Daoy (cell line): ENCODE results near the gene RBM17. TPM values are rescaled to one million over a fixed set of nuclear protein-coding genes. Genes with fewer than 3 reads are reported as not detected.
A peak's percentile ranks its signal among the peaks of the same experiment; 100 is the strongest.
"Not testable (repeated sequence)": the region's sequence is repeated elsewhere in the genome, so short reads cannot be mapped to it uniquely, and the experiment has no call there.

Source experiments
- DNase-seq: peaks from one replicate; pipeline ENCODE4 v3.0.0-alpha.2; 2015; ENCODE audit warnings: low read depth
- total RNA-seq: library from RNA; depleted of rRNA; stranded (reverse); fragments of >200 nt; shearing (Covaris generic); gene quantifications from 2 replicates; pipeline ENCODE4 v1.2.3, GENCODE V29; 2014

Gene RBM17
- total RNA-seq, 1 experiment from 2014 or later: 32.7 TPM

- no peak for DNase-seq
These were observed 9.8 kb upstream of the RBM17 start for GRCh38 chr10:6079044-6079443.

- DNase-seq: no peak
These were observed 8.3 kb upstream of the RBM17 start for GRCh38 chr10:6080417-6080973.

GRCh38 chr10:6082496-6083395 is 6.1 kb upstream of the RBM17 start:
- no peak for DNase-seq

- peak; percentile 24 for DNase-seq
These were observed 5.0 kb upstream of the RBM17 start for GRCh38 chr10:6083523-6084475.

GRCh38 chr10:6086375-6087233 is 2.2 kb upstream of the RBM17 start:
- DNase-seq: peak; percentile 78

- DNase-seq: peak; percentile 23
These were observed 743 bp downstream of the RBM17 start for GRCh38 chr10:6089334-6090219.

- no peak for DNase-seq
These were observed 2.8 kb downstream of the RBM17 start for GRCh38 chr10:6091630-6092029.

GRCh38 chr10:6092731-6093130 is 3.9 kb downstream of the RBM17 start:
- no peak for DNase-seq

- DNase-seq: no peak
These were observed 7.2 kb downstream of the RBM17 start for GRCh38 chr10:6095810-6096570.

GRCh38 chr10:6097063-6097462 is 8.2 kb downstream of the RBM17 start:
- no peak for DNase-seq

- no peak for DNase-seq
These were observed 9.3 kb downstream of the RBM17 start for GRCh38 chr10:6098156-6098555.

- no peak for DNase-seq
These were observed 11.5 kb downstream of the RBM17 start for GRCh38 chr10:6100370-6100769.

GRCh38 chr10:6101181-6101580 is 12.3 kb downstream of the RBM17 start:
- DNase-seq: no peak

- DNase-seq: no peak
These were observed 13.3 kb downstream of the RBM17 start for GRCh38 chr10:6102128-6102527.

GRCh38 chr10:6103591-6103990 is 14.8 kb downstream of the RBM17 start:
- DNase-seq: no peak

GRCh38 chr10:6107616-6108015 is 18.8 kb downstream of the RBM17 start:
- not testable (repeated sequence) for DNase-seq

GRCh38 chr10:6108072-6108471 is 19.2 kb downstream of the RBM17 start:
- no peak for DNase-seq

GRCh38 chr10:6108631-6109443 is 20.0 kb downstream of the RBM17 start:
- DNase-seq: no peak

- no peak for DNase-seq
These were observed 20.6 kb downstream of the RBM17 start for GRCh38 chr10:6109444-6109775.
